ENCODE results near the gene LIMS1. TPM values are rescaled to one million over a fixed set of nuclear protein-coding genes. Genes with fewer than 3 reads are reported as not detected.

Gene LIMS1
- total RNA-seq, 1 donor from 2014 or later, result 144 TPM

DNA sequence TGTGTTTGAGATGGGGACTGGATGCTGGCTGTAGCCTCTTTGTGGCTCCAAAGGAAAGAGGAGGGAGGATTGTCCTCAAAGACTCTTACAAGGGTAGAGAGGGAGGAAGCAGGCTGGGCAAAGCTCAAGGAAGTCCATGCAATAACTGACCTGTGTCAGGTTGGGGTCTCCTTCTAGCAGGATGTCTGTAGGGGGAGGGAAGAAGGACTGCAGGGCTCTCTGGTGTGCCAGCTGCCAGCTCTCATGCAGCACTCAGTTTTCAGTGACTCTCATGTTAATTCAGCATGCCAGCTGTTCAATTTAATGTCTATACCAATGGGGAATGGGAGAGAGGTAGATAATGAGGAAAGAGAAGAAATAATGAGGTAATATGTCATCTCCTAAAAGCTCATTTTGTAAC, 99.7 kb downstream of the LIMS1 start:
- Mint-ChIP-seq H3K36me3 (ENCODE audit: low read depth, unreplicated experiment) (peaks cover 4% of the 10 kb centered on the region), H3K27me3 (ENCODE audit: unreplicated experiment) (no peaks in the 10 kb centered on the region), H3K4me3 (ENCODE audit: unreplicated experiment) (peak overlapping the region; percentile 62), H3K27ac (ENCODE audit: unreplicated experiment) (peak overlapping the region; percentile 62), H3K4me1 (ENCODE audit: unreplicated experiment) (peaks cover 70% of the 10 kb centered on the region), H3K9me3 (ENCODE audit: unreplicated experiment) (no peaks in the 10 kb centered on the region)
- DNase-seq (ENCODE audit: low spot score), result no peak
- TF ChIP-seq, protein P1, sequence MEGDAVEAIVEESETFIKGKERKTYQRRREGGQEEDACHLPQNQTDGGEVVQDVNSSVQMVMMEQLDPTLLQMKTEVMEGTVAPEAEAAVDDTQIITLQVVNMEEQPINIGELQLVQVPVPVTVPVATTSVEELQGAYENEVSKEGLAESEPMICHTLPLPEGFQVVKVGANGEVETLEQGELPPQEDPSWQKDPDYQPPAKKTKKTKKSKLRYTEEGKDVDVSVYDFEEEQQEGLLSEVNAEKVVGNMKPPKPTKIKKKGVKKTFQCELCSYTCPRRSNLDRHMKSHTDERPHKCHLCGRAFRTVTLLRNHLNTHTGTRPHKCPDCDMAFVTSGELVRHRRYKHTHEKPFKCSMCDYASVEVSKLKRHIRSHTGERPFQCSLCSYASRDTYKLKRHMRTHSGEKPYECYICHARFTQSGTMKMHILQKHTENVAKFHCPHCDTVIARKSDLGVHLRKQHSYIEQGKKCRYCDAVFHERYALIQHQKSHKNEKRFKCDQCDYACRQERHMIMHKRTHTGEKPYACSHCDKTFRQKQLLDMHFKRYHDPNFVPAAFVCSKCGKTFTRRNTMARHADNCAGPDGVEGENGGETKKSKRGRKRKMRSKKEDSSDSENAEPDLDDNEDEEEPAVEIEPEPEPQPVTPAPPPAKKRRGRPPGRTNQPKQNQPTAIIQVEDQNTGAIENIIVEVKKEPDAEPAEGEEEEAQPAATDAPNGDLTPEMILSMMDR (IDR thresholded peaks at IDR 0.05; ENCODE audit: unreplicated experiment), result no peak

DNA sequence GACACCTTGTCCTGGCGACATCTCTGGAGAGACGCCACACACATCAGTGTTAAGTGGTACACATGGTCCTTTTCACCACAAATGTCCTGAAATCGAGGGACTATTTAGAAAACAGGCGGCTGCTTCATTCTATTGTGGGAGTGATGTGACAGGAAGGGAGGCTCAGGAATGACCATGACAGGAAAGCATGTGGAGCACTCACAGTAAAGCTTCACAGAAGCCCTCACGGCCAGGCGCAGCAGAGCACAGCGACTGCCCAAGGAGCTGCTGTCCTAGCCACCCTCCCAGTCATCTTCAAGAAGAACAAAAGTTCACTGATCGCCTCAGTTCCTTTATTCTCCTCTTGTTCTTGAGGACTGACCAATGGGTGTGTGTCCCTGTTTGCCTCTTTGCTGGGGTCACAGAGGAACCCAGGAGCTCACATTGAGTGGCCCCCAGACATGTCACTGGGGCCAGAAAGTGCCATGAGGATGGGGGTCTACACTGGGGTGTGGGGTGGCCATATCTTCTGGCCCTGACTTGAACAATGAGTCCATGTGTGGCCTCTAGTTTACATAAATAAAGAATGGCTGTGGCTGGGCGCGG, 100.4 kb downstream of the LIMS1 start:
- TF ChIP-seq, protein P1 (IDR thresholded peaks at IDR 0.05; ENCODE audit: unreplicated experiment), result no peak
- Mint-ChIP-seq H3K9me3 (ENCODE audit: unreplicated experiment) (no peaks in the 10 kb centered on the region), H3K4me3 (ENCODE audit: unreplicated experiment) (no peak overlapping the region), H3K27me3 (ENCODE audit: unreplicated experiment) (no peaks in the 10 kb centered on the region), H3K36me3 (ENCODE audit: low read depth, unreplicated experiment) (peaks cover 4% of the 10 kb centered on the region), H3K27ac (ENCODE audit: unreplicated experiment) (no peak overlapping the region), H3K4me1 (ENCODE audit: unreplicated experiment) (peaks cover 67% of the 10 kb centered on the region)
- no peak for DNase-seq (ENCODE audit: low spot score)

DNA sequence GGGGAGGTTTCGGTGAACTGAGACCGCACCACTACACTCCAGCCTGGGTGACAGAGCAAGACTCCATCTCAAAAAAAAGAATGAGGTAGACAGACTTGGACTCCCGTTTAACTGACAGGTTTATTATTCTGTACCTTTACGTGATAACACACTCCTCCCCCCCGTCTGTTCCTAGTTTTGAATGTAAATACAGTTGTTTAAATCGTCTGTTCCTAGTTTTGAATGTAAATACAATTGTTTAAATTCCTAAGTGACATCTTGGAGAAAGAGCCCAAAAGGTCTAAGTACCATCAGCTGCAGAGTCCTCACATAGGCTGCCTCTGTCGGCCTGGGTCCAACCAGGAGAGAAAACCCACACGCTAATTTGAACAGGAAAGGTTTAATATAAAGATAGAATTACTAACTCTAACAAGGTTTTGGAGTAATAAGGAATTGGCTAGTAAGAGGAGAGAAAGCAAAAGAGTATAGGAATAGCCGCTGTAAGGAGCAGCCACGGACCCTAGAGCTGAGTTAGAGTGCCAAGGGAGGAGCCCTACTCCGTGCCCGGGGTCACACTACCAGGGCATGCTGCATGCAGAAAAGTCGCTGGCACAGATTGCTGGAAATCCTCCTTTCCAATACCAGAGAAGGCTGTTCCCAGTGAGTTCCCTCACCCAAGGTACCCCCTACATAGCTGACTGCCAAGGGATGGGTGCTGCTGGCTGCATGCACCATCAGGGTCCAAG, 101.5 kb downstream of the LIMS1 start:
- TF ChIP-seq, protein P1 (IDR thresholded peaks at IDR 0.05; ENCODE audit: unreplicated experiment), result no peak
- Mint-ChIP-seq H3K27ac (ENCODE audit: unreplicated experiment) (no peak overlapping the region), H3K27me3 (ENCODE audit: unreplicated experiment) (peaks cover 1% of the 10 kb centered on the region)

DNA sequence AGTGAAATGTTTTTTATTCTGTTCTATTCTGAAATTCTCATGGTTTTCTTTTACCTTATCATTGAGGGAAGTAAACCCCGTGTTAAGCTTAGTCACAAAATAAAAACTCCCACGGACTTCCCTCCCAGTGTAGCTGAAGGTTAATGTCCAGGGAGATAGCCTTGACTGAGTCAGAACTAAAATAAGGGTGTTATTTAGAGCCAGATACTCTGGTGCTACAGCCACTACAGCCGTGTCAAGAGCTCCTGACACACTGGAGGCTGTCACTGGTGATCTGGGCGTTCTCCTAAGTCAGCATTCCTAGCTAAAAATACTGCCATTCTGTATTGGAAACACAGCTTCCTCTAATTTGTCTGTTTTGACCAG, 103.0 kb downstream of the LIMS1 start:
- Mint-ChIP-seq H3K4me1 (ENCODE audit: unreplicated experiment) (peaks cover 68% of the 10 kb centered on the region), H3K27ac (ENCODE audit: unreplicated experiment) (peak overlapping the region; percentile 65)
- DNase-seq (ENCODE audit: low spot score), result no peak

More for the DNA sequence above, 101.5 kb downstream of the LIMS1 start:
- no peak for DNase-seq (ENCODE audit: low spot score)
- peaks cover 4% of the 10 kb centered on the region for H3K36me3 Mint-ChIP-seq (ENCODE audit: low read depth, unreplicated experiment)
- no peak overlapping the region for H3K4me3 Mint-ChIP-seq (ENCODE audit: unreplicated experiment)
- no peaks in the 10 kb centered on the region for H3K9me3 Mint-ChIP-seq (ENCODE audit: unreplicated experiment)
- H3K4me1 Mint-ChIP-seq (ENCODE audit: unreplicated experiment), result peaks cover 68% of the 10 kb centered on the region

More for the DNA sequence above, 103.0 kb downstream of the LIMS1 start:
- Mint-ChIP-seq H3K27me3 (ENCODE audit: unreplicated experiment) (peaks cover 1% of the 10 kb centered on the region), H3K9me3 (ENCODE audit: unreplicated experiment) (no peaks in the 10 kb centered on the region), H3K4me3 (ENCODE audit: unreplicated experiment) (no peak overlapping the region), H3K36me3 (ENCODE audit: low read depth, unreplicated experiment) (peaks cover 4% of the 10 kb centered on the region)
- TF ChIP-seq, protein P1 (IDR thresholded peaks at IDR 0.05; ENCODE audit: unreplicated experiment), result no peak
